HUDEP-2 (cell line): Measurements from ENCODE around the gene MALAT1.

Source experiments
- DNase-seq, 76 experiments: peaks; one replicate each; lab custom pipeline; 2025; ENCODE audit not compliant: unreplicated experiment in 76 of 76; lab: John Stamatoyannopoulos, UW

The MALAT1 gene

DNA sequence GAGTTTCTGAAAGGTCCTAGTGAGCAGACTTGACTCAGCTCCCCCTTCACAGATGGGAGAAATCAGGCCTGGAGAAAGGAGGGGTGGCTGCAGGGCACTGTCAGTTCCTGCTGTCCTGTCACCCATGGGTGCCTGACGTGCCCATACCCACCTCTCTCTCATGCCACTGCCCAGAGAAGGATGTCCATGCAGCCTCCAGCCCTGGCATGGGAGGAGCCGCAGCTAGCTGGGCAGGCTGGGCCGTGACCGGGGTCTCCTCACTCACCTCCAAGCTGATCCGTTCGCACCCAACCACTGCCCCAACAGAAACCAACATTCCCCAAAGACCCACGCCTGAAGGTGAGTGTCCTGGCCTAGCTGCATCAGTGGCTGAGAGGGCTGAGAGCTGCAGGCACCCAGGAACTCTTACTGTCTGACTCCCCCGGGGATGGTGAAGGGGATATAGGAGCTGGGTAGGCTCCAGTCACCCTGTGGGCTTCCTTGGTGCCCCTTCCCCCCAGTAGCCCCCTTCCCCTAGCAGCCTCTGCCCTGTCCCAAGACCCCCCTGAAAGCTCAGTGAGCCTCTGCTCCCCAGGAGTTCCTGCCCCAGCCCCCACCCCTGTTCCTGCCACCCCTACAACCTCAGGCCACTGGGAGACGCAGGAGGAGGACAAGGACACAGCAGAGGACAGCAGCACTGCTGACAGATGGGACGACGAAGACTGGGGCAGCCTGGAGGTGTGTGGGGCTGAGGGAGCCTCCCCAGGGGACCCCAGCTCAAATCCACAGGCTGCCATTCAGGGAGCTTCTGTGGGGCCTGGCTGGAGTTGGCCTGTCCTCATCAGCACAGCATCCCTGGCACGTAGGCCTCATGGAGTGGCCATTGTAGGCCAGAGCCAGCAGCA is 37.8 kb downstream of the MALAT1 start:
- no peak for DNase-seq

DNA sequence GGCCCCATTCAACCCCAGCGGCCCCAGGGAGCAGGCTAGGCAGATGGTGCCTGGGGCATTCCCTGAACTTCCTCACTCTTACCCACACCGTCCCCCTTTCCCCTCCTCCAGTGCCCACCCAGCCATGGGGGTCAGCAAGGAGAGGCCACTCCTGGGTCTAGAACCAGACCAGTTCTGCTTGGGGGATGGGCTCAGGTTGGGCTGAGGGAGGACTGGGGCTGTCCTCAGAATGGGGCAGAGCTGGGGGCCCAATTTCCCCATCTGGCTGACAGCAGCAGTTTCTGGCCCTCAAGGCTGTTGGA is 38.4 kb downstream of the MALAT1 start:
- no peak for DNase-seq

DNA sequence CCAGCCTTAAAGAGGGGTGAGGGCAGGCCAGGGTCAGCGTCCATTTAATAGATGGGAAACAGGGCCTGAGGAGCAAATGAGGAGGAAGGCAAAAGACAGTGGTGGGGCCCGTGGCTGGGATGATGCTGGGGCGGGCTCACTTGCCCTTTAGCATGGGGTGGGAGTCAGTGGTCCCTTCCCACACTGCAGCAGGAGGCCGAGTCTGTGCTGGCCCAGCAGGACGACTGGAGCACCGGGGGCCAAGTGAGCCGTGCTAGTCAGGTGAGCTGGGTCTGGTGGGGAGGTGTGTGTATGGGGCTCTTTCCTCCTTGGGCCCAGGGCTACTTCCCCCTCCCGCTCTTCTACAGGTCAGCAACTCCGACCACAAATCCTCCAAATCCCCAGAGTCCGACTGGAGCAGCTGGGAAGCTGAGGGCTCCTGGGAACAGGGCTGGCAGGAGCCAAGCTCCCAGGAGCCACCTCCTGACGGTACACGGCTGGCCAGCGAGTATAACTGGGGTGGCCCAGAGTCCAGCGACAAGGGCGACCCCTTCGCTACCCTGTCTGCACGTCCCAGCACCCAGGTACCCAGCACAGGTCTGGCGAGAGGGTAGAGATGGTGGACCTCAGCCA is 38.9 kb downstream of the MALAT1 start:
- DNase-seq, result no peak

DNA sequence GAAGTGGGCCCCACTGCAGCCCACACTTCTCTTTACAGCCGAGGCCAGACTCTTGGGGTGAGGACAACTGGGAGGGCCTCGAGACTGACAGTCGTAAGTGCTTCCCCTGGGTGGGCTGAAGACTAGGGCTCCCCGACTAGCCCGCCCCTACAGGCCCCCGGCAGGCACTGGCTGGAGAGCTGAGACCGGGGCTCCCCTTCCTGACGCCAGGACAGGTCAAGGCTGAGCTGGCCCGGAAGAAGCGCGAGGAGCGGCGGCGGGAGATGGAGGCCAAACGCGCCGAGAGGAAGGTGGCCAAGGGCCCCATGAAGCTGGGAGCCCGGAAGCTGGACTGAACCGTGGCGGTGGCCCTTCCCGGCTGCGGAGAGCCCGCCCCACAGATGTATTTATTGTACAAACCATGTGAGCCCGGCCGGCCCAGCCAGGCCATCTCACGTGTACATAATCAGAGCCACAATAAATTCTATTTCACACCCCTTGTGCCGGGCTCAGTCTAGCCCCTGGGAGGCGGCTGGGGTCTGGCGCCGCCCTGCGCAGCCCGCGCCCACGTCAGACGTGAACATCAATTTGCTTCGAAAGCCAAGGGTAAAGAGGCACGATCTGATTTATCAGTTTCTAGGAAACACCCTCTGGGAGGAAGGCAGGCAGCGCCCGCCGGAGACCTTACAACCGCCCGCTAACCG is 39.5 kb downstream of the MALAT1 start:
- DNase-seq, result no peak

GRCh38 chr11:65538915-65539743 is 40.3 kb downstream of the MALAT1 start:
- DNase-seq, result no peak

DNA sequence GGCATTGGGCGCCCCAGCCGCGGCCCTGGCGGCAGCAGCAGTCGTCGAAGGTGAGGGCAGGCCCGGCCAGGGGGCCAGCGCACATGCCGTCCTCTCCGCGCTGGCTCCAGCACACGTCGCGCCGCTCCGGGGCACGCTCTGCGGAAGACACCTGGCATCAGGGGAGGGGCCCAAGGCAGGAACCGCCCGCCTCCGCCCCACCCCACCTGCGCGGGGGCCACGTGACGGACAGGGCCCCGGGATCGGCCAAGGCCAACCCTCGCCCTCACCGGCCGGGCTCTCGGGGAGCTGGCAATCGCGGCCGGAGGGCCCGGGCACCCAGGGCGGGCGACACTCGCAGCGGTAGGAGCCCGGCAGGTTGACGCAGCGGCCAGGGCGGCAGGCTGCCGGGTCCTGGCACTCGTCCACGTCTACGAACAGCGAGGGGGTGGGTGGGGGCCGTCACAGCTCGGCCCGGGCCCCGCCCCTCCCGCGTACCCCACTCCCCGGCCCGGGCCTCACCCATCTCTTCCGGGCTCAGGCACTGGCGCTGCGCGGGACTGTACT is 41.0 kb downstream of the MALAT1 start:
- DNase-seq, result peak in 3 of 76 experiments; percentile 50 to 65 (median 56)

DNA sequence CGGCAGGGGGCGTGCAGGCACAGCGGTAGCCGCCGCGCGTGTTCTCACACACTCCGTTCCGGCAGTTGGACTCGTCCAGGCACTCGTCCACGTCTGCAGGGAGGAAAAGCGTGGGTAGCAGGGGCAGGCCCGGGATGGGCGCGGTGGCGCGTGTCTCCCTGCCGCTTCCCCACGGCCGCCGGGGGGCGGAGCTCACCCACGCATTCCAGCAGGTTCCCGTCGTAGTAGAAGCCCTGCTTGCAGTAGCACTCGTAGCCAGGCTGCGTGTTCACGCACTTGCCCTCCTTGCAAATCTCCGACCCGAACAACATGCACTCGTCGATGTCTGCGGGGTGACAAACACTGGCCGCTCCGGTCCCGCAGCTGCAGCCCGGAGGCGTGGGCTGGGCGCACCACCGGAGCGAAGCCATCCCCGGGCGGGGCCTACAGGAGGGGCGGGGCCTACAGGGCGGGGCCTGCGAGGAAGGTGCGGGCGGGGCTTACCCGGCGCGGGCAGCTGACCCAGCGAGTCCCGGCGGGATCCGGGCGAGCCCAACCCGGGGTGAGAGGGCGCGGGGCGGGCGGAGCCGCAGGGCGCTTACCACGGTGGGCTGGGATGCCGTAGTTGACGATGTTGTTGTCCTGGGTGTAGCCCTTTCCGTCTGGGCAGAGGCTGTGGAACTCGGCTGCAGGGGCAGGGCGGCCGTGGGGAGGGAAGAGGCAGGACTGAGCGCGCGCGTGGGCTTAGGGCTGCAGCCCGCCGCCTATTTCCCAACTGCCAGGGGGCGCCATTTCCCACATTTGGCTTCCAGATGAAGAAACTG is 41.6 kb downstream of the MALAT1 start:
- DNase-seq, result peak in 72 of 76 experiments; percentile 23 to 99 (median 86)

- no peak for DNase-seq
These were observed 42.5 kb downstream of the MALAT1 start for GRCh38 chr11:65541093-65541982.

GRCh38 chr11:65542738-65543390 is 44.0 kb downstream of the MALAT1 start:
- no peak for DNase-seq

DNA sequence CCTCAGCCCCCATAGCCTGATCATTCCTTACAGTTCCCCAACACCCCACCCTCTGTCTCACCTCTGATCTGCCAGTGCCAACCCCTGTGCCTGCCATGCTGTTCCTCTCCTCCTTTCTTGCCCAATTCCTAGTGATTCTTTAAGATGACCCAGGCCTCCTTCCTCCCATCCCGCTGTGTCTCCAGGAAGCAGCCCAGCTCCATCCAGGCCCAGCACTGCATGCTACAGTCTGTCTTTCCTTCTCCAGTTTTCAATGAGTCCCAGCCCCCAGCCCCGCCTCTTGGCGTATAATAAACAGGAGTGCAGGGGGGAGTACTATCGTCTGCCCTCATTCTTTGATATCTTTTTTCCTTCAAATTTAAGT is 47.0 kb downstream of the MALAT1 start:
- peak in 1 of 76 experiments; percentile 30 for DNase-seq

DNA sequence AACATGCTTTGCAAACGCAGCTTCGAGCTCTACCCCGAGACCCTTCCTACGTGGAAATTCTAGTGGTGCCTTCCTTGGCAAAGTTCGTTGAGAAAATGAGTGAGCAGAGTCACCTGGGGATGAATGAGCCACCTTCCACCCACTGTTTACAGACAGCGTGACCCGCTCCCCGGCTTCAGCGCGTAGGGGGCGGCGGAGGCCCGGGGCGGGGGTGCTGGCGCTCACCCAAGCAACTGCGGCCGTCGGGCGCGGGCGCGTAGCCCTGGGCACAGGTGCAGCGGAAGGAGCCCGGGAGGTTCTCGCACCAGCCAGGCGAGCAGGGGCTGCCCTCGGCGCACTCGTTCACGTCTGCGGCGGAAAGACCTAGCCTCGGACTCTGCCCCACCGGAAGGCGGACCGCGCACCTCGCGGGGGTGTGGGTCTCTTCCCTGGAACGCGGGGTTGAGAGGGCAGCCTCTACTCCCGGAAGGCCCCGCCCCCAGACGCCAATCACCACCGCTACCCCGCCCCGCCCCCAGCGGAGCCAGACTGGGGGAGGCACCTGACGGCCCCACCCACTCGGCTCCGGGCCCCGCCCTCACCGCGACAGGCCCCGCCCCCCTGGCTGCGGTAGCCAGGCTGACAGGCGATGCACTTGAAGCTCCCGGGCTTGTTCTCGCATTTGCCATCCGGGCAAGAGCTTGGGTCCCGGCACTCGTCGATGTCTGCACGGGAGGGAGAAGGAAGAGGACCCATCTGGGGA is 47.5 kb downstream of the MALAT1 start:
- DNase-seq, result peak in 75 of 76 experiments; percentile 30 to 98 (median 92)

DNA sequence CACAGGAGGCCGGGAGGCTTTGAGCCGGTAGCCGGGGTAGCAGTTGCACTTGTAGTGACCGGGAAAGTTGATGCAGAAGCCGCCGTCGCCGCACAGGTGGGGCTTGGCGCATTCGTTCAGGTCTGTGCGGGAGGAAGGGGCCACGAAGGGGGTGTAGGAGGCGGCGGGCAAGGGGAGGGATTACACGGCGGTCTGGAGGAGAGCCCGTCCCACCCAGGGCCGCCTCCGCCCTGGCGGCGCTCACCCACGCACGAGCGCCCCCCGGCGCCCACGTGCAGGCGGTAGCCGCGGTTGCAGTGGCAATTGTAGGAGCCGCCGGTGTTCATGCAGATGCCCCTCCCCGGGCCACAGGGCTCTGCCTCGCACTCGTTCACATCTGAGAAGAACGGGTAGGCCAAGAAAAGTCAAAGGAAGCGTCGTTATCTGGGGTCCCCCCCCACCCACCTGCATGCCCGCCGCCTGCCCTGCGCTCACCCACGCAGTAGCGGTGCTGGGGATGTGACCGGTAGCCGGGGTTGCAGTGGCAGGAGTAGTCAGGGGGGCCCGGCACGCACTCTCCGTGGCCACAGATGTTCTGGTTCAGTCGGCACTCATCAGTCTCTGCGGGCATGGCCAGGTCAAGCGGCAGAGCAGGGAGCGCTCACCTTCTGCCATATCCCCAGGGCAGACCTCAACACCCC is 48.7 kb downstream of the MALAT1 start:
- no peak for DNase-seq

GRCh38 chr11:65548395-65548794 is 49.5 kb downstream of the MALAT1 start:
- DNase-seq, result no peak

DNA sequence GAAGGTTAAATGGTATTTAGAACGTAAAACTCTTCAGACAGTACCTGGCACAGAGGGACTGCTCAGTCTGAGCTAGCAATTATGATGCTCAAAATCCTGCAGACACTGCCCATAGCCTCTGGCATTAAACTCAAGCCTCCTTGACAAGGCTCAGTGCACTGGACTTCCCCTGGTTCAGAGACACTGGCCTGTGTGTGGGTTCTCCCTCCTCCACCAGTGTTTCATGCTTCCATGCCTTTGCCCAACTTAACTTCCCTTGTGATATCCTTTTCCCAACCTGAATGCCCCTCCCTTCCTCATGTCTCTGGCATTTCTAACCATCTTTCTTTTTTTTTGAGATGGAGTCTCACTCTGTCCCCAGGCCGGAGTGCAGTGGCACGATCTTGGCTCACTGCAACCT is 50.3 kb downstream of the MALAT1 start:
- DNase-seq, result no peak

- DNase-seq, result peak in 56 of 76 experiments; percentile 2 to 77 (median 41)
These were observed 52.9 kb downstream of the MALAT1 start for GRCh38 chr11:65551572-65552387.

GRCh38 chr11:65552388-65552951 is 53.6 kb downstream of the MALAT1 start:
- DNase-seq, result peak in 1 of 76 experiments; percentile 12
